ENCODE results near the gene SHB.

DNA sequence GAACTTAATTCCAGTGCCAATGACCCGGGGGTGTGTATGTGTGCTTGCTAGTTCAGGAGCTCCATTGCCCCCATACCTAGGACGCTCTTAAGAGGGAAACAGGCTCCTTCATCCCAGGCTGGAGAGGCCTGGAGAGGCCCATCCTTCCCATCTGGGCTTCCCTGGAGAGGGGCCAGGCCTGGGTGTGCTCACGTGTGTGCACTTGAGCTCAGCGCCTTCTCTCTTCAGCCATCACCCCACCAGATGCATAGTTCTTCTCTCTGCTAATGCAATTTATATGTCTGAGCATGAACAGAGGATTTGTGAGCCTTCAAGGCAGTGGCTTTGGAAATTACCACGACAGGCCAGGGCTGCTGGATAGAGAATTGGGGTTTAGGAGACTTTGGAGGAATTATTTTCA is 48.6 kb upstream of the SHB start:
- TF ChIP-seq, protein P1, sequence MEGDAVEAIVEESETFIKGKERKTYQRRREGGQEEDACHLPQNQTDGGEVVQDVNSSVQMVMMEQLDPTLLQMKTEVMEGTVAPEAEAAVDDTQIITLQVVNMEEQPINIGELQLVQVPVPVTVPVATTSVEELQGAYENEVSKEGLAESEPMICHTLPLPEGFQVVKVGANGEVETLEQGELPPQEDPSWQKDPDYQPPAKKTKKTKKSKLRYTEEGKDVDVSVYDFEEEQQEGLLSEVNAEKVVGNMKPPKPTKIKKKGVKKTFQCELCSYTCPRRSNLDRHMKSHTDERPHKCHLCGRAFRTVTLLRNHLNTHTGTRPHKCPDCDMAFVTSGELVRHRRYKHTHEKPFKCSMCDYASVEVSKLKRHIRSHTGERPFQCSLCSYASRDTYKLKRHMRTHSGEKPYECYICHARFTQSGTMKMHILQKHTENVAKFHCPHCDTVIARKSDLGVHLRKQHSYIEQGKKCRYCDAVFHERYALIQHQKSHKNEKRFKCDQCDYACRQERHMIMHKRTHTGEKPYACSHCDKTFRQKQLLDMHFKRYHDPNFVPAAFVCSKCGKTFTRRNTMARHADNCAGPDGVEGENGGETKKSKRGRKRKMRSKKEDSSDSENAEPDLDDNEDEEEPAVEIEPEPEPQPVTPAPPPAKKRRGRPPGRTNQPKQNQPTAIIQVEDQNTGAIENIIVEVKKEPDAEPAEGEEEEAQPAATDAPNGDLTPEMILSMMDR (IDR thresholded peaks at IDR 0.05; ENCODE audit: low read depth, low read length) = no peak
- no peak for TF ChIP-seq EZH2phosphoT487 (IDR thresholded peaks at IDR 0.05; ENCODE audit: low read depth)
